ENCODE measurements around the gene LTB4R2.

LTB4R2 gene

GRCh38 chr14:24291446-24292117 is 18.4 kb upstream of the LTB4R2 start:
- Histone ChIP-seq H3K4me1 (ENCODE audit: control insufficient read depth, insufficient read depth, low read length) (peaks cover 4% of the 10 kb centered on the region), H3K36me3 (ENCODE audit: control insufficient read depth, insufficient read depth, low read length, severe bottlenecking) (peaks cover 57% of the 10 kb centered on the region), H3K9ac (ENCODE audit: low read length) (no peak overlapping the region), H3K9me3 (ENCODE audit: control insufficient read depth, low read length) (no peaks in the 10 kb centered on the region), H3K27me3 (replicated peaks; ENCODE audit: control insufficient read depth, insufficient read depth, low read length) (no peaks in the 10 kb centered on the region), H3K4me3 (ENCODE audit: low read length) (no peak overlapping the region)
- DNase-seq (ENCODE audit: low read depth), result no peak

GRCh38 chr14:24292118-24292807 is 17.7 kb upstream of the LTB4R2 start:
- H3K4me1 ChIP-seq (ENCODE audit: control insufficient read depth, insufficient read depth, low read length), result peaks cover 6% of the 10 kb centered on the region
- no peaks in the 10 kb centered on the region for H3K9me3 ChIP-seq (ENCODE audit: control insufficient read depth, low read length)
- H3K9ac ChIP-seq (ENCODE audit: low read length), result no peak overlapping the region
- DNase-seq (ENCODE audit: low read depth), result no peak
- peaks cover 57% of the 10 kb centered on the region for H3K36me3 ChIP-seq (ENCODE audit: control insufficient read depth, insufficient read depth, low read length, severe bottlenecking)
- H3K27me3 ChIP-seq (replicated peaks; ENCODE audit: control insufficient read depth, insufficient read depth, low read length), result no peaks in the 10 kb centered on the region
- no peak overlapping the region for H3K4me3 ChIP-seq (ENCODE audit: low read length)

- Histone ChIP-seq H3K36me3 (ENCODE audit: control insufficient read depth, insufficient read depth, low read length, severe bottlenecking) (peaks cover 57% of the 10 kb centered on the region), H3K9me3 (ENCODE audit: control insufficient read depth, low read length) (no peaks in the 10 kb centered on the region), H3K4me3 (ENCODE audit: low read length) (no peak overlapping the region), H3K27me3 (replicated peaks; ENCODE audit: control insufficient read depth, insufficient read depth, low read length) (no peaks in the 10 kb centered on the region), H3K4me1 (ENCODE audit: control insufficient read depth, insufficient read depth, low read length) (peaks cover 6% of the 10 kb centered on the region), H3K9ac (ENCODE audit: low read length) (no peak overlapping the region)
- no peak for DNase-seq (ENCODE audit: low read depth)
These were observed 16.4 kb upstream of the LTB4R2 start for GRCh38 chr14:24293525-24293924.

- H3K36me3 ChIP-seq (ENCODE audit: control insufficient read depth, insufficient read depth, low read length, severe bottlenecking), result peaks cover 35% of the 10 kb centered on the region
- H3K9me3 ChIP-seq (ENCODE audit: control insufficient read depth, low read length), result no peaks in the 10 kb centered on the region
- no peak overlapping the region for H3K4me3 ChIP-seq (ENCODE audit: low read length)
- DNase-seq (ENCODE audit: low read depth), result peak; percentile 90
- H3K9ac ChIP-seq (ENCODE audit: low read length), result peak overlapping the region; percentile 30
- H3K4me1 ChIP-seq (ENCODE audit: control insufficient read depth, insufficient read depth, low read length), result peaks cover 23% of the 10 kb centered on the region
- H3K27me3 ChIP-seq (replicated peaks; ENCODE audit: control insufficient read depth, insufficient read depth, low read length), result no peaks in the 10 kb centered on the region
These were observed 13.4 kb upstream of the LTB4R2 start for GRCh38 chr14:24296341-24297157.

- DNase-seq (ENCODE audit: low read depth), result peak; percentile 31
- H3K36me3 ChIP-seq (ENCODE audit: control insufficient read depth, insufficient read depth, low read length, severe bottlenecking), result peaks cover 35% of the 10 kb centered on the region
These were observed 12.6 kb upstream of the LTB4R2 start for GRCh38 chr14:24297190-24297964.

GRCh38 chr14:24298892-24299254 is 11.1 kb upstream of the LTB4R2 start:
- H3K27me3 ChIP-seq (replicated peaks; ENCODE audit: control insufficient read depth, insufficient read depth, low read length), result no peaks in the 10 kb centered on the region
- H3K9me3 ChIP-seq (ENCODE audit: control insufficient read depth, low read length), result no peaks in the 10 kb centered on the region
- H3K9ac ChIP-seq (ENCODE audit: low read length), result peak overlapping the region; percentile 96
- peak; percentile 49 for DNase-seq (ENCODE audit: low read depth)
- peaks cover 23% of the 10 kb centered on the region for H3K4me1 ChIP-seq (ENCODE audit: control insufficient read depth, insufficient read depth, low read length)
- peaks cover 42% of the 10 kb centered on the region for H3K36me3 ChIP-seq (ENCODE audit: control insufficient read depth, insufficient read depth, low read length, severe bottlenecking)
- H3K4me3 ChIP-seq (ENCODE audit: low read length), result peak overlapping the region; percentile 96

More at GRCh38 chr14:24297190-24297964, 12.6 kb upstream of the LTB4R2 start:
- no peak overlapping the region for H3K9ac ChIP-seq (ENCODE audit: low read length)
- peaks cover 23% of the 10 kb centered on the region for H3K4me1 ChIP-seq (ENCODE audit: control insufficient read depth, insufficient read depth, low read length)
- H3K4me3 ChIP-seq (ENCODE audit: low read length), result no peak overlapping the region
- H3K27me3 ChIP-seq (replicated peaks; ENCODE audit: control insufficient read depth, insufficient read depth, low read length), result no peaks in the 10 kb centered on the region
- H3K9me3 ChIP-seq (ENCODE audit: control insufficient read depth, low read length), result no peaks in the 10 kb centered on the region

- H3K36me3 ChIP-seq (ENCODE audit: control insufficient read depth, insufficient read depth, low read length, severe bottlenecking), result peaks cover 48% of the 10 kb centered on the region
- peak; percentile 96 for DNase-seq (ENCODE audit: low read depth)
- no peaks in the 10 kb centered on the region for H3K27me3 ChIP-seq (replicated peaks; ENCODE audit: control insufficient read depth, insufficient read depth, low read length)
- H3K4me1 ChIP-seq (ENCODE audit: control insufficient read depth, insufficient read depth, low read length), result peaks cover 23% of the 10 kb centered on the region
- peak within 1 kb of the TSS; percentile 96 for H3K9ac ChIP-seq (ENCODE audit: low read length)
- H3K9me3 ChIP-seq (ENCODE audit: control insufficient read depth, low read length), result no peaks in the 10 kb centered on the region
- H3K4me3 ChIP-seq (ENCODE audit: low read length), result peak within 1 kb of the TSS; percentile 96
These were observed 10.4 kb upstream of the LTB4R2 start, which contains the start of the genes DHRS1 and NOP9 for GRCh38 chr14:24299255-24300191. DHRS1 (minus strand) TSS chr14:24299780; CDS start chr14:24299106, 674 bp downstream. NOP9 (plus strand) TSS chr14:24299850; CDS start chr14:24299955, 105 bp downstream.

GRCh38 chr14:24300326-24300980 is 9.5 kb upstream of the LTB4R2 start:
- peaks cover 49% of the 10 kb centered on the region for H3K36me3 ChIP-seq (ENCODE audit: control insufficient read depth, insufficient read depth, low read length, severe bottlenecking)
- peak overlapping the region; percentile 96 for H3K4me3 ChIP-seq (ENCODE audit: low read length)
- DNase-seq (ENCODE audit: low read depth), result no peak
- peaks cover 23% of the 10 kb centered on the region for H3K4me1 ChIP-seq (ENCODE audit: control insufficient read depth, insufficient read depth, low read length)
- no peaks in the 10 kb centered on the region for H3K27me3 ChIP-seq (replicated peaks; ENCODE audit: control insufficient read depth, insufficient read depth, low read length)
- H3K9ac ChIP-seq (ENCODE audit: low read length), result peak overlapping the region; percentile 96
- H3K9me3 ChIP-seq (ENCODE audit: control insufficient read depth, low read length), result no peaks in the 10 kb centered on the region

- peaks cover 56% of the 10 kb centered on the region for H3K36me3 ChIP-seq (ENCODE audit: control insufficient read depth, insufficient read depth, low read length, severe bottlenecking)
- DNase-seq (ENCODE audit: low read depth), result no peak
- H3K9me3 ChIP-seq (ENCODE audit: control insufficient read depth, low read length), result no peaks in the 10 kb centered on the region
- peaks cover 19% of the 10 kb centered on the region for H3K4me1 ChIP-seq (ENCODE audit: control insufficient read depth, insufficient read depth, low read length)
- H3K27me3 ChIP-seq (replicated peaks; ENCODE audit: control insufficient read depth, insufficient read depth, low read length), result no peaks in the 10 kb centered on the region
- H3K4me3 ChIP-seq (ENCODE audit: low read length), result no peak overlapping the region
- no peak overlapping the region for H3K9ac ChIP-seq (ENCODE audit: low read length)
These were observed 5.9 kb upstream of the LTB4R2 start for GRCh38 chr14:24304019-24304387.

Measured in adipocyte (in vitro differentiated cells).